ENCODE data around the gene OR52B6. TPM values are rescaled to one million over a fixed set of nuclear protein-coding genes. Genes with fewer than 3 reads are reported as not detected.
"Not testable (repeated sequence)": the region's sequence is repeated elsewhere in the genome, so short reads cannot be mapped to it uniquely, and the experiment has no call there.

OR52B6 gene, protein sequence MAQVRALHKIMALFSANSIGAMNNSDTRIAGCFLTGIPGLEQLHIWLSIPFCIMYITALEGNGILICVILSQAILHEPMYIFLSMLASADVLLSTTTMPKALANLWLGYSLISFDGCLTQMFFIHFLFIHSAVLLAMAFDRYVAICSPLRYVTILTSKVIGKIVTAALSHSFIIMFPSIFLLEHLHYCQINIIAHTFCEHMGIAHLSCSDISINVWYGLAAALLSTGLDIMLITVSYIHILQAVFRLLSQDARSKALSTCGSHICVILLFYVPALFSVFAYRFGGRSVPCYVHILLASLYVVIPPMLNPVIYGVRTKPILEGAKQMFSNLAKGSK
- not detected for polyA plus RNA-seq (2012; ENCODE audit: insufficient read depth, insufficient read length)

GRCh38 chr11:5580577-5580976 is at the start of gene OR52B6:
OR52B6 (plus strand) TSS chr11:5580877; CDS start chr11:5580877, 0 bp downstream.
- DNase-seq (ENCODE audit: low read depth, low spot score), result no peak

DNA sequence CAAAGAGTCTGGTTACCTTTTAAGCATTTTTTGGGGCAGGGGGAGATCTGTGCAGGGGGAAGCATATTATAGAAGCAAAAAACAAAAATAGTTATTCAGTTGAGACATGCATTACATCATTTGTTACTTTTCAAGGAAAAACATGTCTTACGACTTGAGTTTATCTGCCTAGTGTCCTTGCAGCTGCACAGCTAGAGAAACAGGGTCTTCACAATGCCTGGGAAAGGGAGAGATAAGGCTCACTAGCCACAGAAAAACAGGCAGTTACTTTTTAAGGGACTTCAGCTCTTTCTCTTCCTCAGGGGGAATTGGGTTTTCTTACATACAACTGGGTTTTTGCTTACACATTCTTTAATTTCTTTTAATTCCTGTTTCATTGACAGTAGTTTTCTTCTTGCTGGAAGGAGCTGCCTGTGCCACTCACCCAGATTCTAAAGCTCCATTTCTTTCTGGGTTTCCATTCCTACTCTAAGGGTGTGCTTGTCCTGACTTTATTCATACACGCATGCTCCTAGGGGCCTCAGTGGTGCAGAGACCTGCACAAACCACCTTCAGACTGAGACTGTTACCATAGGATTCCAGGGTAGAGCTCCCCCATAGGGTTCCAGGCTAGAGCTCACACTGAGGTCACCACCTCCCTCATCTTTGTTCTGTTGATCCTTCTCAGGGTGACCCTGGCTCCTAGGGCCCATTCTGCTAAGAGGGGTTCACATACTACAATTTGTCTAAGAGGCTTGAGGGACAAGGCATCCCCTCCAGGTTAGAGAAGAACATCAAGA is 49.4 kb upstream of the OR52B6 start:
- no peak overlapping the region for H3K4me3 ChIP-seq (ENCODE audit: low read length)
- no peak for DNase-seq (ENCODE audit: low read depth, low spot score)

More at GRCh38 chr11:5580577-5580976, at the start of gene OR52B6:
- H3K4me3 ChIP-seq (ENCODE audit: low read length), result no peak within 1 kb of the TSS

- no peak overlapping the region for H3K4me3 ChIP-seq (ENCODE audit: low read length)
- no peak for DNase-seq (ENCODE audit: low read depth, low spot score)
Measured at GRCh38 chr11:5534046-5534445, 46.6 kb upstream of the OR52B6 start.

DNA sequence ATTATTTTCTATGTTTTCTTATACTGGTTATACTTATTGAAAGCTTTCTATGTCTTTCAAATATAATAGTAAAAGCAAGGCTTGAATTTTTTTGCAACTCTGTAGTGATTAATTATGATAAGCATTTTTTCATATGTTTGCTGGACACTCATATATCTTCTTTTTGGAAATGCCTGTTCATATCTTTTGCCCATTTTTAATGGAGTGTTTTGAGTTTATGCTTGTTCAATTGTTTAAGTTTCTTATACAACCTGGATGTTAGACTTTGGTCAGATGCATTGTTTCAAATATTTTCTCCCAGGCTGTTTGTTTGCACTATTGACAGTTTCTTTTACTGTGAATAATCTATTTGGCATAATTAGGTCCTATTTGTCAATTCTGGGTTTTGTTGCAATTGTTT is 44.2 kb upstream of the OR52B6 start:
- no peak for DNase-seq (ENCODE audit: low read depth, low spot score)
- no peak overlapping the region for H3K4me3 ChIP-seq (ENCODE audit: low read length)

DNA sequence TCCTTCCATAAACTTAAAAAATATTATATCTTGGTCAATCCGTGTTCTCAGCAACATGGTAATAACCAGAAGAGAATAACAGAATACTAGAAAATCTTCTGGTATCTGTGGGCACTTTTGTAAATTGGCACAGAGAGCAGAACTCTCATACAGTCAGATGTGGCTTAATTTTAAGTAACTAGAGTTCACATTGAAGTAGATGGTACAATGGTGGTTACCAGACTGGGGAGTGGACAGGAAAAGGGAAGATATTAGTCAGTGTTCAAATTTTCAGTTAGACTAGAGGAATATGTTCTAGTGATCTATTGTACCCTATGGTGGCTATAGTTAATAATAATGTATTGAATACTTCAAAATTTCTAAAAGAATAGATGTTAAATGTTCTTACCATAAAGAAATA is 39.2 kb upstream of the OR52B6 start:
- no peak for DNase-seq (ENCODE audit: low read depth, low spot score)
- no peak overlapping the region for H3K4me3 ChIP-seq (ENCODE audit: low read length)

DNA sequence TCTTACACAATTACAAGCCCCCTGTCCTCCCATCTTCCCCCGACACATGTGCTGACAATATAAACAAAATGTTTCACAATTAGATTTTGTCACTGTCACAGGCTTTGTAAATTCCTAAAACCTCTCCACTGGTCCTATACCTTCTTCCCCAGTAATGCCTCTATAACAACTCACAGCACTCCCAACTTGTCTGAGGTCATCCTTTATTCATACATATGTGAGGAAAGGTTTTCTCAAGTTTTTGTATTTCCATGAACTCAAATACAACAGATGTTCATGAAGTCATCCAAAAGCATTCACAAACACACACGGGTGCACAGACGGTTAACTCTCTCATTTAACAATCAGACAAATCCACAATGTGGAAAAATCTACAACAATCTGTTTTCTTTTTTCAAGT is 34.2 kb upstream of the OR52B6 start:
- DNase-seq (ENCODE audit: low read depth, low spot score), result no peak
- no peak overlapping the region for H3K4me3 ChIP-seq (ENCODE audit: low read length)

DNA sequence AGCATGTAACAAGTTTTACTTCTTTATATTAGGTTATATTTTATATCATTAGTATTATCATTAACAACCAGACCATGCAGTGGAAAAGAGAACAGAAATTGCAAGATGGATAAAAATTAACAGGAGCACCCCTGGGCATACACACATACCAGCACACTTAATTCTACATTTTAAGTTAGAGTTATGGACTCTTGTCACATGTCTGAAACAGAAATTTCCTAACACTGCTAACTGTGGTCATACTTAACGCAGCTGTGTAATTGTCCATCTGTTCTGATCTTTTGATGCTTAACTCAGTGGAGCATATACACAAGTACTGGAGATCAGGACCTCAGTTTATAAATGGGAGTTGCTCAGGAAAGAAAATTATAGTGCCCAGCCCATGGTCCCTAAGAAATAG is 32.7 kb upstream of the OR52B6 start:
- no peak overlapping the region for H3K4me3 ChIP-seq (ENCODE audit: low read length)
- no peak for DNase-seq (ENCODE audit: low read depth, low spot score)

DNA sequence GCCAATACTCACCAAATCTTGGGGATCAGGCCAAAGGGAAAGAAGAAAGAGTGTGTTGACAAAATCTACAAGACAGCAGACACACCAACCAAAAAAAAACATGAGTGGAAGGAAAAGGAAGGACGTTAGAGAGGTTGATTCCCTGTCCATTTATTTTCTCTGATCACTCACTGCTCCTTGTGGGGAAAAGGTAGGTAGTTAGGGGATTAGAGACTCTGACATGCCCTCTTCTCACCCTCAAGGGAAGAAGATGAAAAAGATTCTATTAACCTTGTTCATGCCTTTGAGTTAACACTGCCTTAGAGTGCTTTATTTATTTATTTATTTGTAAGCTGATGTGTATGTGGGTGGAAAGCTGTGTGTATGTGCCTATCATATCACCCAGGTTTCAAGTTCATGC is 32.2 kb upstream of the OR52B6 start, which contains the start of gene OR52H1:
Gene OR52H1 (minus strand): TSS at position 101 of the 400 bp plus-strand sequence. CDS start 3,035 bp downstream, outside the sequence.
- DNase-seq (ENCODE audit: low read depth, low spot score), result no peak
- no peak within 1 kb of the TSS for H3K4me3 ChIP-seq (ENCODE audit: low read length)

GRCh38 chr11:5550440-5551095 is 30.1 kb upstream of the OR52B6 start:
- no peak overlapping the region for H3K4me3 ChIP-seq (ENCODE audit: low read length)
- no peak for DNase-seq (ENCODE audit: low read depth, low spot score)

DNA sequence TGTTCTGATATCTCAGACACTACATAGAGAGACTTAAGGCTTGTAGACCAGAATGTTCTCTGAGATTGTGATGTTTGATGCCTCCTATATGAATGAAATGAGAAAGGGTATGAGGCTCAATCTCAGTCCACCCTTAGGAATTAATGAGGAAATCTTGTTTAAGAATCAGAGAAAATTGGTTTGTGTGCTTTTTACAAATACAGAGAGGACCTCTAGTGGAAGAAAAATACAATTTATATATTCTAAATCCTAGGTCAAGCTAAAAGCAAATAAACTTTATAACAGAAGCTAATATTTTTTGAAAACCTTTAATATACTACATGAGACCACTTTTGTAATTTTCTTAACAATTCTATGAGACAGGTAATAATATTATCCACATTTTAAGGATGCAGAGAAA is 27.3 kb upstream of the OR52B6 start:
- no peak for DNase-seq (ENCODE audit: low read depth, low spot score)

GRCh38 chr11:5556596-5557188 is 24.0 kb upstream of the OR52B6 start:
- DNase-seq (ENCODE audit: low read depth, low spot score), result no peak
- H3K4me3 ChIP-seq (ENCODE audit: low read length), result no peak overlapping the region

More for the DNA sequence above, 27.3 kb upstream of the OR52B6 start:
- no peak overlapping the region for H3K4me3 ChIP-seq (ENCODE audit: low read length)

DNA sequence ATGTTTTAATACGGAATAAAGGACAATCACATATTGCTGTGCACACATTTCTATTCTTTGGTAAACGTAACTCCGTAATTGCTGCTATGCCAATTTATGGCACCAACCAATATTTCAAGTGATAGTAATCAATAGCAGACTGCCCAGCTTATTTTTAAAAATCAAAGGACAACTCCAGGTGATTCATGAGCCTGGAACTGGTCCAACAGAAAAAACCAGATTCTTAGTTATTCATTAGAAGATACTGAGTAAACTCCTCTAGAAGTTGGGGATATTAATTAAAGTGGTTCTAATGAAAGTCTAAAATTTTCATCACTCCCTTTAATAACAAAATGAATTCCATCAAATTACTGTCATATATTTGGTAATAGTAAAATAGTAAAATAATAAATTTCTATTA is 22.9 kb upstream of the OR52B6 start:
- no peak overlapping the region for H3K4me3 ChIP-seq (ENCODE audit: low read length)
- no peak for DNase-seq (ENCODE audit: low read depth, low spot score)

GRCh38 chr11:5564259-5565019 is 16.2 kb upstream of the OR52B6 start:
- peak; percentile 7 for DNase-seq (ENCODE audit: low read depth, low spot score)

DNA sequence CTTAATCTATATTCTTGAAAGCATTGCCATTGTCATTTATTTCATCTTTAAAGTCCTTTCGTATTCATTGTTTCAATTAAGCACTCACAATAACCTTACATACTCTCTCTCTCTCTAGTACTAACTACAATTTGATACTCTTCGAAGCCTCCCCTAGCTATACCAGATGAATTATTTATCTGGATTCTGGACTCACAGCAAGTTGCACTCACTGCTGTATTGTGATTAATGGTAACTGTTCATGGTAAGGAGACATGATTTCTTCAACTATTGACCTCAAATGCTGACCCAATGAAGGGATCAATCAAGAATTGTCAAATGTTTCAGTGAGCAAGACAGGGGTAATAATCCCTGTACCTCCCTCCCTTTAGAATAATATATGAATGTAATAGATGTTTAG is 6.0 kb upstream of the OR52B6 start:
- no peak overlapping the region for H3K4me3 ChIP-seq (ENCODE audit: low read length)
- DNase-seq (ENCODE audit: low read depth, low spot score), result no peak

More at GRCh38 chr11:5564259-5565019, 16.2 kb upstream of the OR52B6 start:
- H3K4me3 ChIP-seq (ENCODE audit: low read length), result no peak overlapping the region

DNA sequence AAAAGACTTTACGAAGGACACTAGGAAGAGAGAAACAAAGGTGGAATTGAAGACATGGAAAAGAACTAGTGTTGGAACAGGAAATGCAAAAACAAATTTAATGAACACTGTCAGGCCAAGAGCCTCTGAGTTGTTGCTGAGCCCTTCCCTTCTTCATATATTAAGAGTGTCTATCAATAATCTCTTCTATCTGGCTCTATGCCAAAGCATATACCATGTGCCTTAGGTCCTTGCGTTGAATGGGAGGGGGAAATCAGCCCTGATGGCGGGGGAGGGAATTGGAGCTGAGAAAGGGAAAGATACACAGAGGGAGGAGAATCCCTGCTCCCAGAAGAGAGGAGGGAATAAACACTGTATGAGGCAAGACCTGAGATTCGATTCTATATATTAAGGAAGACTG is 5.5 kb upstream of the OR52B6 start:
- no peak overlapping the region for H3K4me3 ChIP-seq (ENCODE audit: low read length)
- no peak for DNase-seq (ENCODE audit: low read depth, low spot score)

- no peak for DNase-seq (ENCODE audit: low read depth, low spot score)
- no peak overlapping the region for H3K4me3 ChIP-seq (ENCODE audit: low read length)
Measured at GRCh38 chr11:5577101-5577500, 3.6 kb upstream of the OR52B6 start.

- no peak overlapping the region for H3K4me3 ChIP-seq (ENCODE audit: low read length)
- no peak for DNase-seq (ENCODE audit: low read depth, low spot score)
Measured at GRCh38 chr11:5581014-5581413, 337 bp downstream of the OR52B6 start.

DNA sequence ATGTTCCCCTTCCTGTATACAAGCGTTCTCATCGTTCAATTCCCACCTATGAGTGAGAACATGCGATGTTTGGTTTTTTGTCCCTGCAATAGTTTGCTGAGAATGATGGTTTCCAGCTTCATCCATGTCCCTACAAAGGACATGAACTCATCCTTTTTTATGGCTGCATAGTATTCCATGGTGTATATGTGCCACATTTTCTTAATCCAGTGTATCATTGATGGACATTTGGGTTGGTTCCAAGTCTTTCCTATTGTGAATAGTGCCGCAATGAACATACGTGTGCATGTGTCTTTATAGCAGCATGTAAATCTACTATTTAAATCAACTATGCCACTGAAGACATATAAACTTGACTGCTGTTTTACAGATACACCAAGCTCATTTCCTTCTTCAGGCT is 3.8 kb downstream of the OR52B6 start:
- not testable (repeated sequence) for H3K4me3 ChIP-seq (ENCODE audit: low read length); DNase-seq (ENCODE audit: low read depth, low spot score)

DNA sequence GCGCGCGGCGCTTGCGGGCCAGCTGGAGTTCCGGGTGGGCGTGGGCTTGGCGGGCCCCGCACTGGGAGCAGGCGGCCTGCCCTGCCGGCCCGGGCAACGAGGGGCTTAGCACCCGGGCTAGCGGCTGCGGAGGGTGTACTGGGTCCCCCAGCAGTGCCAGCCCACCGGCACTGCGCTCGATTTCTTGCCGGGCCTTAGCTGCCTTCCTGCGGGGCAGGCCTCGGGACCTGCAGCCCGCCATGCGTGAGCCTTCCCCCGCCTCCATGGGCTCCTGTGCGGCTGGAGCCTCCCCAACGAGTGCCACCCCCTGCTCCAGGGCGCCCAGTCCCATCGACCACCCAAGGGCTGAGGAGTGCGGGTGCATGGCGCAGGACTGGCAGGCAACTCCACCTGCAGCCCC is 9.2 kb downstream of the OR52B6 start:
- DNase-seq (ENCODE audit: low read depth, low spot score); H3K4me3 ChIP-seq (ENCODE audit: low read length): not testable (repeated sequence)

Data from Jurkat, Clone E6-1 (cell line).